MG63 (cell line): Measurements from ENCODE around the gene SBK2. TPM values are rescaled to one million over a fixed set of nuclear protein-coding genes. Genes with fewer than 3 reads are reported as not detected.
"Not testable (repeated sequence)": the region's sequence is repeated elsewhere in the genome, so short reads cannot be mapped to it uniquely, and the experiment has no call there.

ENCODE experiments used
- DNase-seq: peaks from one replicate; pipeline ENCODE4 v3.0.0-alpha.2; 2020
- H3K27me3 ChIP-seq: fragments of 250-450 bp; sonication (Bioruptor Pico); 2 replicates; pipeline ENCODE4 v1.5.1; 2020; ENCODE audit warnings: mild to moderate bottlenecking, moderate library complexity
- H3K36me3 ChIP-seq: fragments of 250-450 bp; sonication (Bioruptor Pico); 2 replicates; pipeline ENCODE4 v1.5.1; 2020; ENCODE audit warnings: mild to moderate bottlenecking, moderate library complexity
- H3K4me3 ChIP-seq: fragments of 250-450 bp; sonication (Bioruptor Pico); 2 replicates; pipeline ENCODE4 v1.5.1; 2020; ENCODE audit warnings: mild to moderate bottlenecking, moderate library complexity
- H3K9me3 ChIP-seq: fragments of 250-450 bp; sonication (Bioruptor Pico); 2 replicates; pipeline ENCODE4 v1.5.1; 2020; ENCODE audit warnings: mild to moderate bottlenecking, moderate library complexity
- total RNA-seq: library from RNA; depleted of rRNA; stranded (reverse); fragments of >200 nt; shearing (Covaris generic); gene quantifications from 2 replicates; pipeline ENCODE4 v1.2.3, GENCODE V29; 2014; ENCODE audit warnings: low replicate concordance

Gene SBK2
- total RNA-seq, 1 experiment from 2014 or later = 0.20 TPM

DNA sequence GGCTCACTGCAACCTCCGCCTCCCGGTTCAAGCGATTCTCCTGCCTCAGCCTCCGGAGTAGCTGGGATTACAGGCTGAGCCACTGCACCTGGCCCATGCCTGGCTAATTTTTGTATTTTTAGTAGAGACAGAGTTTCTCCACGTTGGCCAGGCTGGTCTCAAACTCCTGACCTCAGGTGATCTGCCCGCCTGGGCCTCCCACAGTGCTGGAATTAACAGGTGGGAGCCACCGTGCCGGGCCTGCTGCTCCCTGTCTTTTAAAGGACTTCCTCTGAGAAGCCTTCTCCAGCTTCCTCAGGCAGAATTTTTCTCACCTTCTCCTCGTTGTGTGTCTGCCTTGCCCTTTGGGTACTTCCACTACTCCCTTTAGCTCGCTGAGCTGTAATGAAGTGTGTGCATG, 40.1 kb downstream of the SBK2 start:
- not testable (repeated sequence) for H3K9me3 ChIP-seq, H3K27me3 ChIP-seq, H3K36me3 ChIP-seq, DNase-seq, H3K4me3 ChIP-seq

DNA sequence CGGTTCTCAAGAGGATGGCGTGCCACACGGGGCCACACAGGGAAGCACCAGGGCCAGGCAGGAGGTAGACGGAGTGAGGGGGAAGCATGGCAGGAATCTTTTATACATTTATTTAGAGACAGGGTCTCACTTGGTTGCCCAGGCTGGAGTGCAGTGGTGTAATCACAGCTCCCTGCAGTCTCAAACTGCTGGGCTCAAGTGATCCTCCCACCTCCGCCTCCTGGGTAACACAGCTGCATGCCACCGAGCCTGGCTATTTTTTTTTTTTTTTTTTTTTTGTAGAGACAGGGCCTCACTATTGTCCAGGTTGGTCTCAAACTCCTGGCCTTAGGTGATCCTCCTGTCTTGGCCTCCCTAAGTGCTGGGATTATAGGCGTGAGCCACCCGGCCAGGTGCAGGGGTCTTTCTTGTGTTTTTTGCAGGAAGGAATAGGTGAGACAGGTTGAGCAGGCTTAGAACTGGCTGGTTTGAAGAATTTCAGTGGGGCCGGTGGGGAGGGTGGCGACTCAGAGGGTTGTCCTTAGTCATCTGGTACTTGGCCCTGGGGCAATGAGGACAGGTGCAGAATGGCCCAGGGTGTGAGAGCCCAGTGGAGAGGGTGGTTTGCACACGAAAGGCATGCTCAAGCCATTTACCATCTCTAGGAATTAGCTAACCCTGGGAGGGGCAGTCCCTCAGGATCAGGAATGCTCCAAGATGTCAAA, 41.1 kb downstream of the SBK2 start:
- Histone ChIP-seq H3K4me3 (no peak overlapping the region), H3K27me3 (no peaks in the 10 kb centered on the region), H3K9me3 (no peaks in the 10 kb centered on the region), H3K36me3 (no peaks in the 10 kb centered on the region)
- no peak for DNase-seq

DNA sequence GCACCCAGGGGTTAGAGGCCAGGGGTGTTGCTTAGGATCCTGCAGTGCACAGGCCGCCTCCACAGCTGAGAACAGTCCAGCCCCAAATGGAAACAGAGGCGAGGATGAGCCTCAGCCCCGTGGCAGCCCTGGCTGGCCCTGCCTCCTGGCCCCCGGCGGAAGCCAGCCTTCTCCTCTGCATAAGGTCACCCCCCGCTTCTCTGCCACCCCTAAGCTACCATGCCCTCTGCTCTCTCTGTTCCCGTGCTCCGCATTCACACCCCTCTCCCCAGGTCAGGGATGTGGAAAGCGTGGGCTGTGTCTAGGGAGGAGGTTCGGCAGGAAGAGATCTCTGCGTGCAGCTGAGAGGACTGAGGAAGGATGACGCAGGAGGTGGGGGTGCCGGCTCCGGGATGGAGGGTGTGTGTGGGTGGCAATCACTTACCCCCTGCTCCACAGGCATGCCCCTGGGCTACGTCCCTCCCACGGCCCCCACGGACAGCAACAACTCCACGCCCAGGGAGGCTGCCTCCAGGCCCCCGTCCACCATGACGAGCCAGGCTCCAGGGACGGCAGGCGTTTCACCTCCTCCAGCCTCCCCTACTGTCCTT, 42.7 kb downstream of the SBK2 start:
- no peak for DNase-seq
- no peaks in the 10 kb centered on the region for H3K9me3 ChIP-seq
- no peaks in the 10 kb centered on the region for H3K27me3 ChIP-seq
- no peak overlapping the region for H3K4me3 ChIP-seq
- no peaks in the 10 kb centered on the region for H3K36me3 ChIP-seq

DNA sequence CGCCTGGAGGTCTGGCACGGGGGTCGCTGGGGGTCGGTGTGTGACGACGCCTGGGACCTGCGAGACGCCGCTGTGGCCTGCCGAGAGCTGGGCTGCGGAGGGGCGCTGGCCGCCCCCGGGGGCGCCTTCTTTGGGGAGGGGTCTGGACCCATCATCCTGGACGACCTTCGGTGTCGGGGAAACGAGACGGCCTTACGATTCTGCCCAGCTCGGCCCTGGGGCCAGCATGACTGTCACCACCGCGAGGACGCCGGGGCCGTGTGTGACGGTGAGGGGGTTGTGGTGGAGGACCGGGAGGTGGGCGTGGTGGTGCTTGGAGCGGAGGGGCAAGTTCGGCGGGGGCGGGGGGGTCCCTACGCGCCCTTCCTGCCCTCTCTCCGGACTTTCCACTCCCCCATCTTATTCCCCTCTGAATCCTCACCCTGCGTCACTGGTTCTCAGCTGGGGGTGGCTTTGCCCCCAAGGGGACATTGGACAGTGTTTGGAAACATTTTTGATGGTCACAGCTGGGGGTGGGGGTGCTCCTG, 43.2 kb downstream of the SBK2 start:
- H3K4me3 ChIP-seq = no peak overlapping the region
- H3K36me3 ChIP-seq = no peaks in the 10 kb centered on the region
- no peak for DNase-seq
- H3K9me3 ChIP-seq = no peaks in the 10 kb centered on the region
- H3K27me3 ChIP-seq = no peaks in the 10 kb centered on the region

DNA sequence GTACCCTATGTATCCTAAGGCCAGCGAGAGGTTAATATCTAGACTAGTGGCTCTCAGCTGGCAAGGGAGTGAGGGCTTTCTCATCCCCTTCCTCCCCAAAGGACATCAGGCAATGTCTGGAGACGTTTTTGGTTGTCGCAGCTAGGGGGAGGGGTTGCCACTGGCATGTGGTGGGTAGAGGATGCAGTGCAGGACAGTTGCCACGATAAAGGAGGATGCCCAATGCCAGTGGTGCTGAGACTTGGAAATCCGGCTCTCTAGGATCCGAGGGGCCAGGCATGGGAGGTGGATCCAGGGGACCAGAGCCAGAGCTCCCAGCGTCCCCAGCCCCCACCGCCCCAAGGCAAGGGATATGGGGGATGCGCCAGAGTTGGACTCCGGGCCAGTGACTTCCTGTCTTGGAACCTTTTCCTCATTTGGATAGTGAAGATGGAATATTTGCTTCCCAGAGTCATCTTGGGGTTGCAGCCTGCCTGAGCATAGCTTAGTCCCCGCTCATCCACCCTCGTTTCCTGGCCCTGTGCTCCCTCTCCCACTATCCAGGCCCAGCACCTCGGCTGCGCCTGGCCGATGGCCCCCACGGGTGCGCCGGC, 43.8 kb downstream of the SBK2 start:
- Histone ChIP-seq H3K36me3 (no peaks in the 10 kb centered on the region), H3K4me3 (no peak overlapping the region), H3K9me3 (no peaks in the 10 kb centered on the region), H3K27me3 (no peaks in the 10 kb centered on the region)
- peak; percentile 65 for DNase-seq

DNA sequence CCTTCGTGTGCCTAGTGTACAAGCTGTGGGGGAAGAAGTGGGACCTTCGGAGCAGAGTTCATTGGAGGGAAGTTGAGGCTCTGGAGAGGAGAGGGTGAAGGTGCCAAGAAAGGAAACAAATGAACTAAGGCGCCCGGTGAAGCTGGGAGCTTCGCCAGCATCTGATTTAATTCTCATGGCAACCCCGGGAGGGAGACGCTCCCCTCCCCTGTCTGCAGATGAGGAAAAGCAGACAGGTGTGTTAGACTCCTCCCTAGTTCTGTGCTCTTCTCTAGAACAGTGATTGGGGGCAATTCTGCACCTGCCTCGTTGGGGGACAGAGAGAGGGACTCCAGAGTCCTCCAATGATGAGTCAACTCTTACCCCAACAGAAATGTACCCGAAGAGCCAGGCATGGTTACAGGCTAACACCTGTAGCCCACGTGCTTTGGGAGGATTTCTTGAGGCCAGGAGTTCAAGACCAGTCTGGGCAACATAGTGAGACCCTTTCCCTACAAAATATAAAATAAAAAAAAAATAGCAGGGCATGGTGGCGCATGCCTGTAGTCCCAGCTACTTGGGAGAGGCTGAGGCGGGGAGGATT, 44.5 kb downstream of the SBK2 start:
- Histone ChIP-seq H3K9me3 (no peaks in the 10 kb centered on the region), H3K27me3 (no peaks in the 10 kb centered on the region), H3K4me3 (no peak overlapping the region), H3K36me3 (no peaks in the 10 kb centered on the region)
- no peak for DNase-seq

DNA sequence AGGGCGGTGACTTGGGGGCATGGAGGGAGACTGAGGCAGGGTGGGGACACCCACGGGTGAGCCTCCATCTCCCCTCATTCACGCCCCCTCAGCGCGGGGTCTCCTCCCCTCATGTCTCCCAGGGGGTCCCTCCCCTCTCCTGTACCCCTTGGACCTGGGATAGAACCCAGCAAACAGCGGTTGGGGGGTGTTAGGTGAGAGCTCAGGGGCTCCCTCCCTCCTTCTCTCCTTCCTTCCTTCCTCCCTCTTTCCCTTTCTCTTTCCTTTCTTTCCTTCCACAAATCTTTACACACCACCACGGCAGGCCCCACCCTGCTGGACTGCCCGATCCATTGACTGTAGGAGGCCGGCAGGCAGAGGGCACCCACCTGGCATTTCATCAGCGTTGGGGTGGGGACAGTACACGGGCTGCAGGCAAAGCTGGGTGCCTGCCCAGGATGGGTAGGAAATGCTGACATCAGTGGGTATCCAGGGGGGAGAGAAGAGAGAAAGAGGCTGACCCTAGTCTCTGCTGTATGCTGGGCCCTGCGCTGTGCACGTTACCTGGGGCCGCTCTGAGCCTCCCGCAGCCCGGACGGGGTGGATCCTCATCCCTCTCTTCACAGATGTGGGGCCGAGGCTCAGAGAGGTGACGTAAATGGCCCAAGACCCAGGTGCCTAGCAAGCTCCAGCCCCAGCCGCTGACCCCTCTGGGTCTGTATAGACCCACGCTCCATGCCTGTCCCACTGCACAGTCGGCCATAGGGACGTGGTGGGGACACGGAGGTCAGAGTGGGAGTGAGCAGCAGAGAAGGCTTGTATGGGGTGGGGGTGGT, 45.2 kb downstream of the SBK2 start:
- Histone ChIP-seq H3K27me3 (no peaks in the 10 kb centered on the region), H3K36me3 (no peaks in the 10 kb centered on the region), H3K9me3 (no peaks in the 10 kb centered on the region), H3K4me3 (no peak overlapping the region)
- peak; percentile 72 for DNase-seq

DNA sequence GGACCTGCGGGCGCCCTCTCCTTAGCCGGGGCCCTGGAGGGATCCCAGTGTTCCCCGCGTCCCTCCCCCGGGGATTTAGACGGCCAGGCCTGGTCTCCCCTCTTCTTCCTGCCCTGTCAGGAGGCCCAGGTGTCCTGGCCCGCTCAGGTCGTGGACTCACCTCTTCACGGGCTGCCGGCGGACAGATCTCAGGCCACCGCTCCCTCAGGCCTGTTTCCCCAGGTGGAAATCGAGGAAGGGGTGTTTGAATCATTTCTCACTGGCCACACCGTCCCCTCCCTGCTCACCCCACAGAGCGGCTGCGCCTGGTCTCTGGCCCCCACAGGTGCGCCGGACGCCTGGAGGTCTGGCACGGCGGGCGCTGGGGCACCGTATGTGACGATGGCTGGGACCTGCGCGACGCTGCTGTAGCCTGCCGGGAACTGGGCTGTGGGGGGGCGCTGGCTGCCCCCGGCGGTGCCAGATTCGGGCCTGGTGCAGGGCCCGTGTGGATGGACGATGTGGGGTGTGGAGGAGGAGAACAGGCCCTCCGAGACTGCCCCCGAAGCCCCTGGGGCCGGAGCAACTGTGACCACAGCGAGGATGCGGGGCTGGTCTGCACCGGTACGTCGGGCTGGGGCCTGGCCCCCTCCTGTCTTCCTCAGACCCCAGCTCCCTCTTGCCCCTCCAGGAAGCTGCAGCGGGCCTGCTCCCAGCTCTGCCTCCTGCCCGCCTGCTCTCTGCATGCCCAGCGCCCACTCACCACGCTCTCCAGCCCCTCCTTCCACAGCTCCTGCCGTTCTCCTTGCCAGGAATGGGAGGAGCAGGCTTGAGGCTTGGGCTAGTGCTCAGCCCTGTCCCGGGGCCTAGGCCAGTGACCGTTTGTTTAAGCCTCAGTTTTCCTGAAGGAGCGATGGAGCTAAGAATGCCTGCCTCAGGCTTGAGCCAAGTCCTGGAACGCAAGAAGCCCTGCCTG, 46.2 kb downstream of the SBK2 start:
- Histone ChIP-seq H3K9me3 (no peaks in the 10 kb centered on the region), H3K27me3 (no peaks in the 10 kb centered on the region), H3K4me3 (no peak overlapping the region), H3K36me3 (peaks cover 5% of the 10 kb centered on the region; the same call in 1 of the 2 replicates)
- peak; percentile 51 for DNase-seq

DNA sequence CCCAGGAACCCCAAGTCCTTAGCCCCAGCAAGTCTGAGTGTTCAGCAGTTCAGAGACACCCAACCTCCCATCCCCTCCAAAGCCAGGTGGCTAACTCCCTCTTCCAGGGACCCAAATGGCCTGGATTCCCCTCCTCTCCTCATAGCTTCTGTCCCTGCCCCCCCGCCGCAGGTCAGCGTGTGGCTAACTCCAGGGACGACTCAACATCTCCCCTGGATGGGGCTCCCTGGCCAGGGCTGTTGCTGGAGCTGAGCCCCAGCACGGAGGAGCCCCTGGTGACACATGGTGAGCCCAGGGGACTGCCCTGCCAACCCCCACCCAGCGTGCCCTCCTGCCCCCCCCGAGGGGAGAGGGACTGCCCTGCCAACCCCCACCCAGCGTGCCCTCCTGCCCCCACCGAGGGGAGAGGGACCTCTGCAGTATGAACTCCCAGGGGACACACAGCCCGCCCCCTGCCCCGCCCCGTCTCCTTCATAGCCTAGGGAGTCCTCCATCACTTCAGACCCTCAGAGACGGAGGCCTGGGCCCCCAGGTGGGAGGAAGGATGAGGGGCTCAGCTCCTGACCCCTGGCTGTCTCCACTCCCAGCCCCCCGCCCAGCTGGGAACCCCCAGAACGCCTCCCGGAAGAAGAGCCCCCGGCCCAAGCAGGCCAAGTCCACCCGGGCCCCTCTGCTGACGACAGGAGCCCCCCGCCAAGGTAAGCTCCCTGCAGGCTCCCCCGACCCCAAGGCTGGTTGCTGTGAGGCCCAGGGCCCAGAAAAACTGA, 47.0 kb downstream of the SBK2 start:
- no peak overlapping the region for H3K4me3 ChIP-seq
- DNase-seq = peak; percentile 42
- no peaks in the 10 kb centered on the region for H3K27me3 ChIP-seq
- no peaks in the 10 kb centered on the region for H3K9me3 ChIP-seq
- H3K36me3 ChIP-seq = peaks cover 5% of the 10 kb centered on the region; the same call in 1 of the 2 replicates

DNA sequence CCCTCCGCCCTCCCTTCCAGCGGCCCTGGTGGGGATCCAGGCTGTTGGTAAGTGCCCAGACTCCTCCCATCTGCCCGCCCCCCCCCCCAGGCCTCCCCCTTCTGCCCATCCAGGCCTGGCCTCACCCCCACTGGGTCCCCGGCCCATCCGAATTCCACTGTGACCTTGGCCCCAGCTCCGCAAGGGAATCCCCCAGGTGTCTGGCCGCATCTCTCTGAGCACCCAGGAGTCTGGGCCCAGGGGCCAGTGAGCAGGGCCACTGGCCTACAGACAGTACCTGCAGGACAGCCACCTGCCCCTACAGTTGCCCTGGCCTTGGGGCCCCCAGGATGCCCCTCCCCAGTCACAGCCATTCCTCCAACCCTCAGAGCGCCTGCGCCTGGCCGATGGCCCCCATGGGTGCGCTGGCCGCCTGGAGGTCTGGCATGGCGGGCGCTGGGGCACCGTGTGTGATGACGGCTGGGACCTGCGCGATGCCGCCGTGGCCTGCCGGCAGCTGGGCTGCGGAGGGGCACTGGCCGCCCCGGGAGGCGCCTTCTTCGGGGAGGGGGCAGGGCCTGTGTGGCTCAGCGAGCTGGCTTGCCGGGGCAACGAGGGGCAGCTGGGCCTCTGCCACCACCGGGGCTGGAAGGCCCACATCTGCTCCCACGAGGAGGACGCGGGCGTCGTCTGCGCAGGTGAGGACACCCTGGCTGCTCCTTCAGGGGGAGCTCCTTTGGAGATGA, 47.8 kb downstream of the SBK2 start:
- H3K36me3 ChIP-seq = peaks cover 7% of the 10 kb centered on the region
- H3K4me3 ChIP-seq = no peak overlapping the region
- H3K27me3 ChIP-seq = no peaks in the 10 kb centered on the region
- no peak for DNase-seq
- H3K9me3 ChIP-seq = no peaks in the 10 kb centered on the region

DNA sequence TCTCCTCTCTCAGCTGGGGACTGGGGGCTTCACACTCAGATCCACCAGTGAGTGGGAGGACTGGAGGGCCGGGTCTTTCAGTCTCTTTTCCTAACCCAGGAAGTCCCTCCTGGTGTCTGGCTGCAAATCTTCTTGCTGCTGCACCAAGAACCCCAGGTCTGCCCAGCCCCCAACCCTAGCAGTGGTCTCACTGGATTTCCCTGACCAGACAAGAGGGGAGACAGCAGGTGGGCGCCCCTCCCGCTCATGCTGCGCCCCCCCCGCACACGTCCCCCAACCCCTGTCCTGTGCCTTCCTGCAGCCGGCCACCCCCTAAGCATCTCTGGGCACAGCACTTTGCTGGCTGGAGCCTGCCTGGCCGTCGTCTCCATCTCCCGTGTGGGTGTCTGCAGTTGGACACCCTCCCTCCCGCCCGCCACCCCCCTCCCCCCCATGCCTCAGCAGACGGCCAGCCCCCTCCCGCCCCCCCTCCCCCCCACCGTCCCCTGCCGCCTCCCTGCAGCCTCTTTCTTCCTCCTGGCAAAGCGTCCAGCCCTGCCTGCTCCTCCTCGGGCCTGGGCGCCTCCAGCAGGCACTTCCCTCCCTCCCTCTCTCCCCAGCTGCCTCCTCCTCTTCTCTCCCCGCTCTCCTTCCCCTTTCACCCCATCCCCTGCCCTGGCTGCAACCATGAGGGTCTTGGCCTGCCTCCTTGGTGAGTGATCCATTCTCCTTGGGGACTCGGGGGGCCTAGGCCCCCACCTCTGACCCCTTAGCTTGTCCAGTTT, 48.8 kb downstream of the SBK2 start, which contains the start of gene SSC5D:
Gene SSC5D (plus strand): TSS at position 513 of the 764 bp plus-strand sequence. CDS start 154 bp downstream, at position 667.
- peaks cover 14% of the 10 kb centered on the region for H3K36me3 ChIP-seq
- peak within 1 kb of the TSS; percentile 12; the same call in 1 of the 2 replicates for H3K4me3 ChIP-seq
- no peaks in the 10 kb centered on the region for H3K27me3 ChIP-seq
- H3K9me3 ChIP-seq = no peaks in the 10 kb centered on the region
- DNase-seq = peak; percentile 79

DNA sequence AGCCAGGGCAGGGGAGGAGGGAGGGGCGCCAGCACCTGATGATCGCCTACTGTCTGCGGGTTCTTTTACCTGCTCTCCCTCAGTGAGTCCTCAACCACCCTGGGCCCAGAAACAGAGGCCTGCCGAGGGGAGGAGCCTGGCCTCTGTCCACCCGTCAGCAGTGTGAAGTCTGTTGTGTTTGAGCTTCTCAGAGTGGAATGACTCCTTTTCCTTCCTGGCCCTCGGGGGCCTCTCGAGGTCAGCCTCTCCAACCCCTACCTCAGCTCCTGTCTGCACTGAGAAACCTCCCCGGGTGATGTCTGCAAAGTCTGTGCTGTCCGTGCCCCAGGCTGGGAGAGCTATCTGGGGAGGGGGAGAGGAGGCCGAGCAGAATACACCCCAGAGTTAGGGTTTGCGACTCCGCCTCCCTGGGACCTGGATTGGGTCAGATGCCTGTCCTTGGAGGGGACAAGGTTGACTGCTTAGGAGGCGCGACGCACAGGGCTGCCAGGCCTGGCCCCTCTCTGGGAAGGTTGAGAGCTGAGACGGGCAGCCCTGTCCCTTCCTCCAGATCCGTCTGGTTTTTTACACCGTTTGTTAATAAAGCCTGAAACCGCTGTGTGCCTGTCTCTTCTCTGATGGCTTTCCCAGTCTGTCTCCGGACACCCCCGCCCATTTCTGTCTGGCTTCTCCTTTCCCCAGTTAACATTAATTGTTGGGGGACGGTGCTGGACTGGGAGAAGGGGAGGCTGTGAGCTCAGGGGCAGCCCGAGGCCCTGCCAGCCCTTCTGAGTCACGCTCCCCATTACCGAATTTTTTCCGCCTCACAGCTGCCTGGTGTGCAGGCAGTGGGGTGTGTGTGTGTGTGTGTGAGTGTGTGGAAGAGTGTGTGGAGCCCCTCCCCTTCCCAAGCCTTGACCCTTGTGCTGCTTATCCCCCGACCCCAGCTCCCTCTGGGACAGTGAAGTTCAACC, 49.7 kb downstream of the SBK2 start:
- no peaks in the 10 kb centered on the region for H3K27me3 ChIP-seq
- DNase-seq = peak; percentile 99
- H3K9me3 ChIP-seq = no peaks in the 10 kb centered on the region
- peaks cover 18% of the 10 kb centered on the region for H3K36me3 ChIP-seq
- peak overlapping the region; percentile 12; the same call in 1 of the 2 replicates for H3K4me3 ChIP-seq
